Mesothelial cell of epicardium (in vitro differentiated cells): ENCODE measurements around the gene TRAPPC14. TPM values are rescaled to one million over a fixed set of nuclear protein-coding genes. Genes with fewer than 3 reads are reported as not detected.
"Not testable (repeated sequence)": the region's sequence is repeated elsewhere in the genome, so short reads cannot be mapped to it uniquely, and the experiment has no call there.

ENCODE experiments used
- DNase-seq, 2 experiments: peaks; one replicate each; pipeline ENCODE4 v3.0.0; 2021; ENCODE audit warnings: low spot score in 2 of 2; ENCODE audit not compliant: unreplicated experiment in 2 of 2
- H3K27ac Mint-ChIP-seq: 2 replicates; pipeline ENCODE4 v1.8.0; 2021; ENCODE audit warnings: mixed read lengths
- H3K27me3 Mint-ChIP-seq: 2 replicates; pipeline ENCODE4 v1.8.0; 2021; ENCODE audit warnings: low read depth, mixed read lengths
- H3K36me3 Mint-ChIP-seq: 2 replicates; pipeline ENCODE4 v1.8.0; 2021; ENCODE audit warnings: mixed read lengths
- H3K4me1 Mint-ChIP-seq: 2 replicates; pipeline ENCODE4 v1.8.0; 2021; ENCODE audit warnings: mixed read lengths
- H3K4me3 Mint-ChIP-seq: 2 replicates; pipeline ENCODE4 v1.8.0; 2021; ENCODE audit warnings: mild to moderate bottlenecking, moderate library complexity, mixed read lengths
- H3K9me3 Mint-ChIP-seq: 2 replicates; pipeline ENCODE4 v1.8.0; 2021; ENCODE audit warnings: mixed read lengths
- total RNA-seq: library from RNA; stranded (reverse); gene quantifications from 3 replicates; pipeline ENCODE4 v1.2.1, GENCODE V29; 2021
- TF ChIP-seq, protein P1 (sequence below): fragments of 200-600 bp; sonication (generic); IDR thresholded peaks from one replicate; pipeline ENCODE4 v1.5.0; 2021; ENCODE audit warnings: antibody characterized with exemption; ENCODE audit not compliant: unreplicated experiment

The TRAPPC14 gene
- total RNA-seq, 1 donor from 2014 or later: 23.3 TPM

DNA sequence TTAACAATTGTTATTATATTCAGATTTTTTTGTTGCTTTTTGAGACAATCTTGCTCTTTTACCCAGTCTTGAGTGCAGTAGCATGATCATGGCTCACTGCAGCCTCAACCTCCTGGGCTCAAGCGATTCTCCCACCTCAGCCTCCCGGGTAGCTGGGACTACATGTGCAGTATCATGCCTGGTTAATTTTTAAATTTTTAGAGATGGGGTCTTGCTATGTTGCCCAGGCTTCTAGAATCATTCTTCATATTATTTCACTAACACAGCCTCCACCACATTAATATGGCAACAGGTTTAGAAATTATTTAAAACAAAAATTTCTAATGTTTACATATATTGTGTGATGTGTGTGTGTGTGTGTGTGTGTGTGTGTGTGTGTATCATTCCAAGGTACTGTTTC is 11.2 kb downstream of the TRAPPC14 start:
- H3K27ac Mint-ChIP-seq: no peak overlapping the region
- peaks cover 6% of the 10 kb centered on the region for H3K36me3 Mint-ChIP-seq
- no peaks in the 10 kb centered on the region for H3K9me3 Mint-ChIP-seq
- no peak for DNase-seq
- peaks cover 22% of the 10 kb centered on the region for H3K4me1 Mint-ChIP-seq
- no peaks in the 10 kb centered on the region for H3K27me3 Mint-ChIP-seq
- TF ChIP-seq, protein P1, sequence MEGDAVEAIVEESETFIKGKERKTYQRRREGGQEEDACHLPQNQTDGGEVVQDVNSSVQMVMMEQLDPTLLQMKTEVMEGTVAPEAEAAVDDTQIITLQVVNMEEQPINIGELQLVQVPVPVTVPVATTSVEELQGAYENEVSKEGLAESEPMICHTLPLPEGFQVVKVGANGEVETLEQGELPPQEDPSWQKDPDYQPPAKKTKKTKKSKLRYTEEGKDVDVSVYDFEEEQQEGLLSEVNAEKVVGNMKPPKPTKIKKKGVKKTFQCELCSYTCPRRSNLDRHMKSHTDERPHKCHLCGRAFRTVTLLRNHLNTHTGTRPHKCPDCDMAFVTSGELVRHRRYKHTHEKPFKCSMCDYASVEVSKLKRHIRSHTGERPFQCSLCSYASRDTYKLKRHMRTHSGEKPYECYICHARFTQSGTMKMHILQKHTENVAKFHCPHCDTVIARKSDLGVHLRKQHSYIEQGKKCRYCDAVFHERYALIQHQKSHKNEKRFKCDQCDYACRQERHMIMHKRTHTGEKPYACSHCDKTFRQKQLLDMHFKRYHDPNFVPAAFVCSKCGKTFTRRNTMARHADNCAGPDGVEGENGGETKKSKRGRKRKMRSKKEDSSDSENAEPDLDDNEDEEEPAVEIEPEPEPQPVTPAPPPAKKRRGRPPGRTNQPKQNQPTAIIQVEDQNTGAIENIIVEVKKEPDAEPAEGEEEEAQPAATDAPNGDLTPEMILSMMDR: no peak
- H3K4me3 Mint-ChIP-seq: no peak overlapping the region

DNA sequence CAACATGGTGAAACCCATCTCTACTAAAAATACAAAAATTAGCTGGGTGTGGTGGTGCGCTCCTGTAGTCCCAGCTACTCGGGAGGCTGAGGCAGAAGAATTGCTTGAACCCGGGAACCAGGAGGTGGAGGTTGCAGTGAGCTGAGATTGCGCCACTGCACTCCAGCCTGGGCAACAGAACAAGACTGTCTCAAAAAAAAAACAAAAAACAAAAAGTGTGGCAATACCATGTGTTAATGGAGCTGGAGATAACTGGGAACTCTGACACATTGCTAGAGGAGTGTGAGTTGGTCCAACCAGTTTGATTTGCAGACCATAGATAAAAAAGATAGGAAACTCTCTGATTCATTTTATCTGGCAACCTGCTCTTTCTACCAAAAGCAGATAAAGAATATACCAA is 12.2 kb downstream of the TRAPPC14 start:
- H3K9me3 Mint-ChIP-seq, H3K27ac Mint-ChIP-seq, H3K4me3 Mint-ChIP-seq, H3K27me3 Mint-ChIP-seq, H3K36me3 Mint-ChIP-seq, DNase-seq: not testable (repeated sequence)
- peaks cover 22% of the 10 kb centered on the region for H3K4me1 Mint-ChIP-seq

DNA sequence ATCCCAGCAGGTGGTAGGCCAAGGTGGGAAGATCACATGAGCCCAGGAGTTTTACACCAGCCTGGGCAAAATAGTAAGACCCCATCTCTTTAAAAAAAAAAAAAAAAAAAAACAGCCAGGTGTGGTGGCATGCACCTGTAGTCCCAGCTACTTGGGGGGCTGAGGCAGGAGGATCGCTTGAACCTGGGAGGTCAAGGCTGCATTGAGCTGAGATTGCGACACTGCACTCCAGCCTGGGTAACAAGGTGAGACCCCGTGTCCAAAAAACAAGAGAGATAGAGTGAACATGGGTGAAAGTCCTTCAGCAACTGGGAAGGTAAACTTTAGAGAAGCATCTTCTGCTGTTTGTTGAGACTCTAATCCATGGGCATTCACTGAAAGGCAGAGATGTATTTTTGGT is 16.1 kb downstream of the TRAPPC14 start:
- no peak overlapping the region for H3K4me3 Mint-ChIP-seq
- H3K4me1 Mint-ChIP-seq: peaks cover 3% of the 10 kb centered on the region
- H3K27me3 Mint-ChIP-seq: peaks cover 7% of the 10 kb centered on the region
- no peak overlapping the region for H3K27ac Mint-ChIP-seq
- DNase-seq: no peak
- TF ChIP-seq, protein P1: no peak
- H3K9me3 Mint-ChIP-seq: no peaks in the 10 kb centered on the region
- H3K36me3 Mint-ChIP-seq: no peaks in the 10 kb centered on the region

GRCh38 chr7:100141555-100141949 is 17.0 kb downstream of the TRAPPC14 start:
- TF ChIP-seq, protein P1: no peak
- no peak overlapping the region for H3K4me3 Mint-ChIP-seq
- H3K9me3 Mint-ChIP-seq: no peaks in the 10 kb centered on the region
- H3K4me1 Mint-ChIP-seq: peaks cover 3% of the 10 kb centered on the region
- no peak for DNase-seq
- peaks cover 7% of the 10 kb centered on the region for H3K27me3 Mint-ChIP-seq
- no peaks in the 10 kb centered on the region for H3K36me3 Mint-ChIP-seq
- H3K27ac Mint-ChIP-seq: no peak overlapping the region

DNA sequence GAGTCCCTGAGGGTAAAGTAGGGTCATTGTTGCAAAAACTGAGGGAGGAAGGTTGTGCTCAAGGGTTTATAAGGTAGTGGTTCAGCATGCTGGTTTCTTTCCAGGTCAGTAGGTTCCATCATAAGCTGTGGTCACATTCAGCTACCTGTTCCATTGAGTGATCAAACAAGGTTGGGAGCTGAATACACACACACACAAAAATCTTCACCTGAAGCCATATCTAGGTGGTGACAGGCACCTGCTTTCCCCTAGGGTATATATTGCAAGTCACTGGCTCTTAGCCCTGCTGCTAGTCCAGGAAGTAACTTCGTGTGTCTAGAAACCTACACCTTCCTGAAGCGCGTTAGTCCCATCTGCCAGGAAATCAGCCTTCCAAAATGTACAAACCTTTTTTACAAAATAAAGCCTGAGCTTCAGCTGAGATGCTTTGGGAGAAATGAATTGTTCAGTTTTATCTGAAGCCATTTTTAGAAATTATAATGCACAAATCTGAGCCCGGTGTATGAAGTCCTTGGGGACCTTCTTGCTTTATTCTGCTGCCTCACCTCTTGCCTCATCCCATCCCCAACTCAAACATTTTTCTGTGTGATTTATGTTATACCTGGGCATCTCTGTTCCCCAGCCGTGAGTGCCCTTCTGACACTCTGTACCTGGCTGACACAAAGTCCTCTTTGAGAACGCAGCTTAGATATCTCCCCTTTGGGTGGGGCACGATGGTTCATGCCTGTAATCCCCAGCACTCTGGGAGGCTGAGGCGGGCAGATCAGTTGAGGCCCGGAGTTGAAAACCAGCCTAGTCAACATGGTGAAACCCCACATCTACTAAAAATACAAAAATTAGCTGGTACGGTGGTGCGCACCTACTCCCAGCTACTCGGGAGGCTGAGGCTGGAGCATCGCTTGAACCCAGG is 20.4 kb downstream of the TRAPPC14 start:
- H3K4me3 Mint-ChIP-seq: no peak overlapping the region
- H3K27ac Mint-ChIP-seq: no peak overlapping the region
- TF ChIP-seq, protein P1: no peak
- no peaks in the 10 kb centered on the region for H3K36me3 Mint-ChIP-seq
- DNase-seq: no peak
- H3K27me3 Mint-ChIP-seq: peaks cover 7% of the 10 kb centered on the region
- peaks cover 2% of the 10 kb centered on the region for H3K4me1 Mint-ChIP-seq
- no peaks in the 10 kb centered on the region for H3K9me3 Mint-ChIP-seq

- Mint-ChIP-seq H3K4me1 (peaks cover 13% of the 10 kb centered on the region), H3K4me3 (no peak overlapping the region), H3K36me3 (no peaks in the 10 kb centered on the region), H3K27me3 (no peaks in the 10 kb centered on the region), H3K27ac (no peak overlapping the region), H3K9me3 (no peaks in the 10 kb centered on the region)
- TF ChIP-seq, protein P1: peak; percentile 62
- DNase-seq: peak in 1 of 2 experiments; percentile 69
Observed at GRCh38 chr7:100132697-100133151, 25.8 kb downstream of the TRAPPC14 start.
